Measurements from ENCODE around the gene AGBL1. TPM values are rescaled to one million over a fixed set of nuclear protein-coding genes. Genes with fewer than 3 reads are reported as not detected.
A peak's percentile ranks its signal among the peaks of the same experiment; 100 is the strongest.

AGBL1 gene
- total and polyA plus RNA-seq, 2 experiments from 2014 or later, result 0.03 TPM; not detected in 1

GRCh38 chr15:86044981-86045380 is 34.7 kb upstream of the AGBL1 start:
- Mint-ChIP-seq H3K27me3 (ENCODE audit: insufficient read depth, low read depth, poor library complexity) (no peaks in the 10 kb centered on the region), H3K4me1 (peaks cover 38% of the 10 kb centered on the region; the same call in 2 of the 3 replicates), H3K36me3 (ENCODE audit: low read depth) (no peaks in the 10 kb centered on the region), H3K4me3 (no peak overlapping the region), H3K9me3 (no peaks in the 10 kb centered on the region), H3K27ac (no peak overlapping the region)
- Histone ChIP-seq H3K9me2 (ENCODE audit: insufficient read depth) (peaks cover 2% of the 10 kb centered on the region; the same call in 1 of the 2 replicates), H3K4me2 (no peak overlapping the region), H3K36me3 (ENCODE audit: insufficient read depth) (no peaks in the 10 kb centered on the region), H2AFZ (peak overlapping the region; percentile 94), H4K20me1 (replicated peaks; ENCODE audit: insufficient read depth) (no peaks in the 10 kb centered on the region), H3K27ac (ENCODE audit: low read depth) (no peak overlapping the region), H3K79me2 (replicated peaks; ENCODE audit: insufficient read depth) (no peaks in the 10 kb centered on the region), H3K4me1 (ENCODE audit: insufficient read depth) (peaks cover 26% of the 10 kb centered on the region), H3K27me3 (ENCODE audit: insufficient read depth) (no peaks in the 10 kb centered on the region), H3K4me3 (no peak overlapping the region), H3F3A (replicated peaks; ENCODE audit: low read depth) (no peaks in the 10 kb centered on the region)
- DNase-seq (ENCODE audit: low spot score), result peak; percentile 28
- no peak for TF ChIP-seq ZNF114 (CRISPR knock-in tag; IDR thresholded peaks at IDR 0.05)
- TF ChIP-seq, protein P1, sequence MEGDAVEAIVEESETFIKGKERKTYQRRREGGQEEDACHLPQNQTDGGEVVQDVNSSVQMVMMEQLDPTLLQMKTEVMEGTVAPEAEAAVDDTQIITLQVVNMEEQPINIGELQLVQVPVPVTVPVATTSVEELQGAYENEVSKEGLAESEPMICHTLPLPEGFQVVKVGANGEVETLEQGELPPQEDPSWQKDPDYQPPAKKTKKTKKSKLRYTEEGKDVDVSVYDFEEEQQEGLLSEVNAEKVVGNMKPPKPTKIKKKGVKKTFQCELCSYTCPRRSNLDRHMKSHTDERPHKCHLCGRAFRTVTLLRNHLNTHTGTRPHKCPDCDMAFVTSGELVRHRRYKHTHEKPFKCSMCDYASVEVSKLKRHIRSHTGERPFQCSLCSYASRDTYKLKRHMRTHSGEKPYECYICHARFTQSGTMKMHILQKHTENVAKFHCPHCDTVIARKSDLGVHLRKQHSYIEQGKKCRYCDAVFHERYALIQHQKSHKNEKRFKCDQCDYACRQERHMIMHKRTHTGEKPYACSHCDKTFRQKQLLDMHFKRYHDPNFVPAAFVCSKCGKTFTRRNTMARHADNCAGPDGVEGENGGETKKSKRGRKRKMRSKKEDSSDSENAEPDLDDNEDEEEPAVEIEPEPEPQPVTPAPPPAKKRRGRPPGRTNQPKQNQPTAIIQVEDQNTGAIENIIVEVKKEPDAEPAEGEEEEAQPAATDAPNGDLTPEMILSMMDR (conservative IDR thresholded peaks at IDR 0.05; ENCODE audit: low read depth in 2 of 2), result peak in 1 of 2 experiments; percentile 46; a peak in 2 of 4 replicates
- ATAC-seq, result peak; percentile 61

DNA sequence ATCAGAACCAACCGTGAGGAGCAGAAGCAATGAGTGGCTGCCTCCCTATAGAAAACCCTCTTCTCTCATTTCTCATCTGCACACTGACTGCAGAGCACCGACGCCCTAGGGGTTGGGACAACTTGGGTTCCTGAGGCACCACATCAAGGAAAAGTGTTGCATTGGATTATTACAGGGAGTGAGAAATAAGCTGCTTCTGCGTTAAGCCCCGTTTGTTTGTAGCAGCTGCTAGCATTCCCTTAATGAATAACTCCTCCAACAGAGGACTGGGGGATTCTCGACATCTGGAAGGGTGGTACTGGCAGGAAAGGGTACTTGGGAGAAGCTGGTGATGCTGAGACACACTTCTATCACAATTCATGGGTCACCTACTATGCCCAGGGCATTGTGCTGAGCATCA is 25.3 kb upstream of the AGBL1 start:
- H3K27ac ChIP-seq (ENCODE audit: low read depth), result no peak overlapping the region
- peaks cover 11% of the 10 kb centered on the region; the same call in 2 of the 3 replicates for H3K4me1 Mint-ChIP-seq
- H3K9me3 Mint-ChIP-seq, result no peaks in the 10 kb centered on the region; the same call in 2 of the 3 replicates
- DNase-seq (ENCODE audit: low spot score) (no peak), ATAC-seq (no peak)
- no peaks in the 10 kb centered on the region for H4K20me1 ChIP-seq (replicated peaks; ENCODE audit: insufficient read depth)
- no peaks in the 10 kb centered on the region for H3K27me3 ChIP-seq (ENCODE audit: insufficient read depth)
- peaks cover 3% of the 10 kb centered on the region; the same call in 1 of the 2 replicates for H3K9me2 ChIP-seq (ENCODE audit: insufficient read depth)
- H3K4me1 ChIP-seq (ENCODE audit: insufficient read depth), result peaks cover 5% of the 10 kb centered on the region; the same call in 1 of the 2 replicates
- no peaks in the 10 kb centered on the region for H3K79me2 ChIP-seq (replicated peaks; ENCODE audit: insufficient read depth)
- H3K36me3 Mint-ChIP-seq (ENCODE audit: low read depth), result no peaks in the 10 kb centered on the region
- no peak overlapping the region for H3K4me3 ChIP-seq
- TF ChIP-seq CREB1 (CRISPR knock-in tag; IDR thresholded peaks at IDR 0.05; ENCODE audit: low read depth) (no peak), ZNF114 (CRISPR knock-in tag; IDR thresholded peaks at IDR 0.05) (no peak), ZNF331 (CRISPR knock-in tag; IDR thresholded peaks at IDR 0.05; ENCODE audit: low read depth) (no peak), STAT1 (IDR thresholded peaks at IDR 0.05; ENCODE audit: unreplicated experiment) (no peak), EZH2phosphoT487 (IDR thresholded peaks at IDR 0.05; ENCODE audit: unreplicated experiment) (no peak), EZH2 (IDR thresholded peaks at IDR 0.05; ENCODE audit: low read depth, unreplicated experiment) (no peak)
- TF ChIP-seq, protein P2, sequence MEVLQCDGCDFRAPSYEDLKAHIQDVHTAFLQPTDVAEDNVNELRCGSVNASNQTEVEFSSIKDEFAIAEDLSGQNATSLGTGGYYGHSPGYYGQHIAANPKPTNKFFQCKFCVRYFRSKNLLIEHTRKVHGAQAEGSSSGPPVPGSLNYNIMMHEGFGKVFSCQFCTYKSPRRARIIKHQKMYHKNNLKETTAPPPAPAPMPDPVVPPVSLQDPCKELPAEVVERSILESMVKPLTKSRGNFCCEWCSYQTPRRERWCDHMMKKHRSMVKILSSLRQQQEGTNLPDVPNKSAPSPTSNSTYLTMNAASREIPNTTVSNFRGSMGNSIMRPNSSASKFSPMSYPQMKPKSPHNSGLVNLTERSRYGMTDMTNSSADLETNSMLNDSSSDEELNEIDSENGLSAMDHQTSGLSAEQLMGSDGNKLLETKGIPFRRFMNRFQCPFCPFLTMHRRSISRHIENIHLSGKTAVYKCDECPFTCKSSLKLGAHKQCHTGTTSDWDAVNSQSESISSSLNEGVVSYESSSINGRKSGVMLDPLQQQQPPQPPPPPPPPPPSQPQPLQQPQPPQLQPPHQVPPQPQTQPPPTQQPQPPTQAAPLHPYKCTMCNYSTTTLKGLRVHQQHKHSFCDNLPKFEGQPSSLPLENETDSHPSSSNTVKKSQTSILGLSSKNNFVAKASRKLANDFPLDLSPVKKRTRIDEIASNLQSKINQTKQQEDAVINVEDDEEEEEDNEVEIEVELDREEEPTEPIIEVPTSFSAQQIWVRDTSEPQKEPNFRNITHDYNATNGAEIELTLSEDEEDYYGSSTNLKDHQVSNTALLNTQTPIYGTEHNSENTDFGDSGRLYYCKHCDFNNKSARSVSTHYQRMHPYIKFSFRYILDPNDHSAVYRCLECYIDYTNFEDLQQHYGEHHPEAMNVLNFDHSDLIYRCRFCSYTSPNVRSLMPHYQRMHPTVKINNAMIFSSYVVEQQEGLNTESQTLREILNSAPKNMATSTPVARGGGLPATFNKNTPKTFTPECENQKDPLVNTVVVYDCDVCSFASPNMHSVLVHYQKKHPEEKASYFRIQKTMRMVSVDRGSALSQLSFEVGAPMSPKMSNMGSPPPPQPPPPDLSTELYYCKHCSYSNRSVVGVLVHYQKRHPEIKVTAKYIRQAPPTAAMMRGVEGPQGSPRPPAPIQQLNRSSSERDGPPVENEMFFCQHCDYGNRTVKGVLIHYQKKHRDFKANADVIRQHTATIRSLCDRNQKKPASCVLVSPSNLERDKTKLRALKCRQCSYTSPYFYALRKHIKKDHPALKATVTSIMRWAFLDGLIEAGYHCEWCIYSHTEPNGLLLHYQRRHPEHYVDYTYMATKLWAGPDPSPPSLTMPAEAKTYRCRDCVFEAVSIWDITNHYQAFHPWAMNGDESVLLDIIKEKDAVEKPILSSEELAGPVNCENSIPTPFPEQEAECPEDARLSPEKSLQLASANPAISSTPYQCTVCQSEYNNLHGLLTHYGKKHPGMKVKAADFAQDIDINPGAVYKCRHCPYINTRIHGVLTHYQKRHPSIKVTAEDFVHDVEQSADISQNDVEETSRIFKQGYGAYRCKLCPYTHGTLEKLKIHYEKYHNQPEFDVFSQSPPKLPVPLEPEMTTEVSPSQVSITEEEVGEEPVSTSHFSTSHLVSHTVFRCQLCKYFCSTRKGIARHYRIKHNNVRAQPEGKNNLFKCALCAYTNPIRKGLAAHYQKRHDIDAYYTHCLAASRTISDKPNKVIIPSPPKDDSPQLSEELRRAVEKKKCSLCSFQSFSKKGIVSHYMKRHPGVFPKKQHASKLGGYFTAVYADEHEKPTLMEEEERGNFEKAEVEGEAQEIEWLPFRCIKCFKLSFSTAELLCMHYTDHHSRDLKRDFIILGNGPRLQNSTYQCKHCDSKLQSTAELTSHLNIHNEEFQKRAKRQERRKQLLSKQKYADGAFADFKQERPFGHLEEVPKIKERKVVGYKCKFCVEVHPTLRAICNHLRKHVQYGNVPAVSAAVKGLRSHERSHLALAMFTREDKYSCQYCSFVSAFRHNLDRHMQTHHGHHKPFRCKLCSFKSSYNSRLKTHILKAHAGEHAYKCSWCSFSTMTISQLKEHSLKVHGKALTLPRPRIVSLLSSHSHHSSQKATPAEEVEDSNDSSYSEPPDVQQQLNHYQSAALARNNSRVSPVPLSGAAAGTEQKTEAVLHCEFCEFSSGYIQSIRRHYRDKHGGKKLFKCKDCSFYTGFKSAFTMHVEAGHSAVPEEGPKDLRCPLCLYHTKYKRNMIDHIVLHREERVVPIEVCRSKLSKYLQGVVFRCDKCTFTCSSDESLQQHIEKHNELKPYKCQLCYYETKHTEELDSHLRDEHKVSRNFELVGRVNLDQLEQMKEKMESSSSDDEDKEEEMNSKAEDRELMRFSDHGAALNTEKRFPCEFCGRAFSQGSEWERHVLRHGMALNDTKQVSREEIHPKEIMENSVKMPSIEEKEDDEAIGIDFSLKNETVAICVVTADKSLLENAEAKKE (CRISPR knock-in tag; IDR thresholded peaks at IDR 0.05), result no peak
- H3K4me3 Mint-ChIP-seq, result no peak overlapping the region
- no peak overlapping the region for H3K4me2 ChIP-seq
- H3F3A ChIP-seq (replicated peaks; ENCODE audit: low read depth), result no peaks in the 10 kb centered on the region
- H3K36me3 ChIP-seq (ENCODE audit: insufficient read depth), result no peaks in the 10 kb centered on the region
- H2AFZ ChIP-seq, result no peak overlapping the region
- H3K27ac Mint-ChIP-seq, result no peak overlapping the region
- no peaks in the 10 kb centered on the region for H3K27me3 Mint-ChIP-seq (ENCODE audit: insufficient read depth, low read depth, poor library complexity)

Measured in GM23338 (cell line).